ENCODE measurements around the gene UBN1.

UBN1 gene

DNA sequence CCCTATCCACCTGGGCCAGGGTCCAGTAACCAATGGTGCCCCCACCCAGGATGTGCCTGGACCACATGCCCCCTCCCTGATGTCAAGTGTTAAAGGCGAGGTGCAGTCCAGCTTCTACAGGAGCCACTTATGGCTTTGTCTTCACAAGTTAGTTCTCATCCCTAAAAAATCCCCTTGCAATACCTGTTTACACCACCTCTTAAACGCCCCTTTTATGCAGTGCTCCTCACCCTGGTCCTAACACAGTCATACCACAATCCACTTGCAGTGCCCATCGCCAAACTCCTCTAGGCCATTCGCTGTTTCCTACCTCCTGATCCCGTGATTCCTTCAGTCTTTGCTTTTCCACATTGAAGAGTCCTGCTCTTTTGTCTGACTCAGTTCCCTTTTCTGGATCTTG is 7.3 kb upstream of the UBN1 start:
- no peak overlapping the region for H3K4me3 ChIP-seq (ENCODE audit: low read depth, low read length)
- H3K36me3 ChIP-seq (ENCODE audit: control insufficient read depth in 2 of 2, insufficient read depth in 1 of 2, low read length in 2 of 2) = peaks cover 47 to 93% of the 10 kb centered on the region in 2 experiments
- H3K9me3 ChIP-seq (ENCODE audit: control insufficient read depth, insufficient read depth, low read depth, low read length) = no peaks in the 10 kb centered on the region
- TF ChIP-seq ZSCAN30 (tag by site-specific recombination; IDR thresholded peaks at IDR 0.05) = no peak
- TF ChIP-seq ZBTB11 (tag by site-specific recombination; conservative IDR thresholded peaks at IDR 0.05; ENCODE audit: low read depth) = no peak
- TF ChIP-seq ZNF530 (tag by site-specific recombination; IDR thresholded peaks at IDR 0.05; ENCODE audit: low read depth) = no peak
- no peak for TF ChIP-seq ZNF2 (tag by site-specific recombination; IDR thresholded peaks at IDR 0.05)
- no peak for TF ChIP-seq ZNF121 (tag by site-specific recombination; IDR thresholded peaks at IDR 0.05)
- no peak for TF ChIP-seq ZSCAN16 (tag by site-specific recombination; IDR thresholded peaks at IDR 0.05)
- TF ChIP-seq ZNF132 (tag by site-specific recombination; IDR thresholded peaks at IDR 0.05; ENCODE audit: borderline replicate concordance) = no peak
- TF ChIP-seq ZNF133 (tag by site-specific recombination; IDR thresholded peaks at IDR 0.05) = no peak
- TF ChIP-seq ZBTB44 (tag by site-specific recombination; IDR thresholded peaks at IDR 0.05) = no peak
- TF ChIP-seq TCF7L2 (IDR thresholded peaks at IDR 0.05; ENCODE audit: borderline replicate concordance, low read depth, low read length) = no peak
- no peak for TF ChIP-seq ZEB2 (tag by site-specific recombination; IDR thresholded peaks at IDR 0.05)
- TF ChIP-seq ZNF776 (tag by site-specific recombination; IDR thresholded peaks at IDR 0.05; ENCODE audit: borderline replicate concordance) = no peak
- no peak for TF ChIP-seq ZNF513 (tag by site-specific recombination; IDR thresholded peaks at IDR 0.05)
- no peak for TF ChIP-seq ZNF16 (tag by site-specific recombination; IDR thresholded peaks at IDR 0.05; ENCODE audit: low read depth)
- TF ChIP-seq ZNF423 (tag by site-specific recombination; IDR thresholded peaks at IDR 0.05) = no peak
- TF ChIP-seq PBX3 (CRISPR knock-in tag; IDR thresholded peaks at IDR 0.05) = no peak
- no peak for TF ChIP-seq REST (tag by site-specific recombination; IDR thresholded peaks at IDR 0.05)
- no peak for TF ChIP-seq ZBTB26 (tag by site-specific recombination; optimal IDR thresholded peaks at IDR 0.05)
- TF ChIP-seq KLF1 (tag by site-specific recombination; IDR thresholded peaks at IDR 0.05) = no peak
- TF ChIP-seq GFI1B (tag by site-specific recombination; IDR thresholded peaks at IDR 0.05) = no peak
- no peak overlapping the region for H3K27ac ChIP-seq (ENCODE audit: extremely low read depth, low read depth, low read length)
- POLR2A ChIA-PET = no interaction called here
- H3K4me1 ChIP-seq (ENCODE audit: control insufficient read depth, insufficient read depth, low read length) = no peaks in the 10 kb centered on the region
- CTCF ChIA-PET = no interaction called here

All from HEK293 (cell line).